ENCODE results near the gene FMO5.
"Not testable (repeated sequence)": the region's sequence is repeated elsewhere in the genome, so short reads cannot be mapped to it uniquely, and the experiment has no call there.

FMO5 gene

GRCh38 chr1:147207192-147207591, 17.9 kb downstream of the FMO5 start:
- in situ Hi-C loops (cut with MboI; ENCODE audit: low sequenced_read_pairs): no loop called here

- in situ Hi-C loops (cut with MboI; ENCODE audit: low sequenced_read_pairs): no loop called here
These were observed 21.1 kb downstream of the FMO5 start for GRCh38 chr1:147204080-147204479.

- in situ Hi-C loops (cut with MboI; ENCODE audit: low sequenced_read_pairs): no loop called here
These were observed 22.6 kb downstream of the FMO5 start for GRCh38 chr1:147202576-147202975.

- in situ Hi-C loops (cut with MboI; ENCODE audit: low sequenced_read_pairs): no loop called here
These were observed 23.4 kb downstream of the FMO5 start for GRCh38 chr1:147201786-147202185.

- in situ Hi-C loops (cut with MboI; ENCODE audit: low sequenced_read_pairs): no loop called here
These were observed 23.9 kb downstream of the FMO5 start for GRCh38 chr1:147201276-147201675.

- in situ Hi-C loops (cut with MboI; ENCODE audit: low sequenced_read_pairs): not testable (repeated sequence)
These were observed 27.8 kb downstream of the FMO5 start for GRCh38 chr1:147197324-147197723.

GRCh38 chr1:147189514-147189913, 35.6 kb downstream of the FMO5 start:
- in situ Hi-C loops (cut with MboI; ENCODE audit: low sequenced_read_pairs): no loop called here

- in situ Hi-C loops (cut with MboI; ENCODE audit: low sequenced_read_pairs): no loop called here
These were observed 39.7 kb downstream of the FMO5 start for GRCh38 chr1:147185432-147185831.

- in situ Hi-C loops (cut with MboI; ENCODE audit: low sequenced_read_pairs): no loop called here
These were observed 47.3 kb downstream of the FMO5 start for GRCh38 chr1:147177611-147178380.

GRCh38 chr1:147172168-147173016, 52.7 kb downstream of the FMO5 start, which contains the start of gene PRKAB2:
Gene PRKAB2 (minus strand): TSS chr1:147172470. CDS start chr1:147172144, 326 bp downstream.
- in situ Hi-C loops (cut with MboI; ENCODE audit: low sequenced_read_pairs): no loop called here

- in situ Hi-C loops (cut with MboI; ENCODE audit: low sequenced_read_pairs): no loop called here
These were observed 53.6 kb downstream of the FMO5 start for GRCh38 chr1:147171399-147172167.

GRCh38 chr1:147169840-147170674, 55.1 kb downstream of the FMO5 start:
- in situ Hi-C loops (cut with MboI; ENCODE audit: low sequenced_read_pairs): no loop called here

GRCh38 chr1:147169171-147169570, 56.0 kb downstream of the FMO5 start:
- in situ Hi-C loops (cut with MboI; ENCODE audit: low sequenced_read_pairs): no loop called here

GRCh38 chr1:147168626-147169058, 56.5 kb downstream of the FMO5 start:
- in situ Hi-C loops (cut with MboI; ENCODE audit: low sequenced_read_pairs): no loop called here

GRCh38 chr1:147167365-147167764, 57.8 kb downstream of the FMO5 start:
- in situ Hi-C loops (cut with MboI; ENCODE audit: low sequenced_read_pairs): no loop called here

GRCh38 chr1:147163019-147163418, 62.1 kb downstream of the FMO5 start:
- in situ Hi-C loops (cut with MboI; ENCODE audit: low sequenced_read_pairs): no loop called here

GRCh38 chr1:147162093-147162492, 63.0 kb downstream of the FMO5 start:
- in situ Hi-C loops (cut with MboI; ENCODE audit: low sequenced_read_pairs): no loop called here

GRCh38 chr1:147157116-147157515, 68.0 kb downstream of the FMO5 start:
- in situ Hi-C loops (cut with MboI; ENCODE audit: low sequenced_read_pairs): not testable (repeated sequence)

- in situ Hi-C loops (cut with MboI; ENCODE audit: low sequenced_read_pairs): no loop called here
These were observed 68.5 kb downstream of the FMO5 start for GRCh38 chr1:147156642-147157041.

GRCh38 chr1:147152772-147153171, 72.4 kb downstream of the FMO5 start:
- in situ Hi-C loops (cut with MboI; ENCODE audit: low sequenced_read_pairs): no loop called here
